Measurements from ENCODE around the gene SF3A1.

Gene SF3A1

DNA sequence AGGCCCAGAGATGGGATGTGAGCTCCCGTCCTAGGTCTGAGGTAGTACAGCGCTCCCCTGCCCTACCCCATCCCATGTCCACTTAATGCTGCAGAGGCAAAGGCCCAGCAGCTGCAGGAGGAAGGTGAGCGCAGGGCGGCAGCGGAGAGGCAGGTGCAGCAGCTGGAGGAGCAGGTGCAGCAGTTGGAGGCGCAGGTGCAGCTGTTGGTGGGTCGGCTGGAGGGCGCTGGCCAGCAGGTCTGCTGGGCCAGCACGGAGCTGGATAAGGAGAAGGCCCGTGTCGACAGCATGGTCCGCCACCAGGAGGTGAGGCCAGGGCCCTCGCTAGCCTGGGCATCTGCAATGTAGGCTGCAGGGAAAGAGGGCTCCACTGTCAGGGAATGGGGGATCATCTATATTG, 15.3 kb upstream of the SF3A1 start:
- FAIRE-seq (no peak), DNase-seq (ENCODE audit: insufficient read length, low spot score) (no peak)
- TF ChIP-seq, protein P1, sequence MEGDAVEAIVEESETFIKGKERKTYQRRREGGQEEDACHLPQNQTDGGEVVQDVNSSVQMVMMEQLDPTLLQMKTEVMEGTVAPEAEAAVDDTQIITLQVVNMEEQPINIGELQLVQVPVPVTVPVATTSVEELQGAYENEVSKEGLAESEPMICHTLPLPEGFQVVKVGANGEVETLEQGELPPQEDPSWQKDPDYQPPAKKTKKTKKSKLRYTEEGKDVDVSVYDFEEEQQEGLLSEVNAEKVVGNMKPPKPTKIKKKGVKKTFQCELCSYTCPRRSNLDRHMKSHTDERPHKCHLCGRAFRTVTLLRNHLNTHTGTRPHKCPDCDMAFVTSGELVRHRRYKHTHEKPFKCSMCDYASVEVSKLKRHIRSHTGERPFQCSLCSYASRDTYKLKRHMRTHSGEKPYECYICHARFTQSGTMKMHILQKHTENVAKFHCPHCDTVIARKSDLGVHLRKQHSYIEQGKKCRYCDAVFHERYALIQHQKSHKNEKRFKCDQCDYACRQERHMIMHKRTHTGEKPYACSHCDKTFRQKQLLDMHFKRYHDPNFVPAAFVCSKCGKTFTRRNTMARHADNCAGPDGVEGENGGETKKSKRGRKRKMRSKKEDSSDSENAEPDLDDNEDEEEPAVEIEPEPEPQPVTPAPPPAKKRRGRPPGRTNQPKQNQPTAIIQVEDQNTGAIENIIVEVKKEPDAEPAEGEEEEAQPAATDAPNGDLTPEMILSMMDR (IDR thresholded peaks at IDR 0.05; ENCODE audit: insufficient read depth, missing control alignments): no peak

DNA sequence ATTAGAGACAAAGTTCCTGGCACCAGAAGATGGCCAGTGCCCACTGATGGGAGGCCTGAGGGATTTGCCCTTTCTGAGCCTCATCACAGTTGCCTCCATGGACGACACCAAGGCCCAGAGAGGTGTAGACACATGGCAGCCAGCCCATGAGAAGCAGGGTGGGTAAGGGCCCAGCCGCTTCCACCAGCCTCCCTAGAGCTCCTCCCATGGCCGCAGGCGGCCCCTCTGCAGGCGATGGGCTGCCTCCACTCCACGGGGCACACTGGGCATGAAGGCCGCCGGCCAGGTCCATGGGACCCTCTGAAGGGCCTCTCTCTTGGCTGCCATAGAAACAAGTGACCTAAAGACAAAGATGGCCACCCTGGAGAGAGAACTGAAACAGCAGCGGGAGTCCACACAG, 14.6 kb upstream of the SF3A1 start:
- no peak for FAIRE-seq
- no peak for DNase-seq (ENCODE audit: insufficient read length, low spot score)
- TF ChIP-seq, protein P1 (IDR thresholded peaks at IDR 0.05; ENCODE audit: insufficient read depth, missing control alignments): no peak

DNA sequence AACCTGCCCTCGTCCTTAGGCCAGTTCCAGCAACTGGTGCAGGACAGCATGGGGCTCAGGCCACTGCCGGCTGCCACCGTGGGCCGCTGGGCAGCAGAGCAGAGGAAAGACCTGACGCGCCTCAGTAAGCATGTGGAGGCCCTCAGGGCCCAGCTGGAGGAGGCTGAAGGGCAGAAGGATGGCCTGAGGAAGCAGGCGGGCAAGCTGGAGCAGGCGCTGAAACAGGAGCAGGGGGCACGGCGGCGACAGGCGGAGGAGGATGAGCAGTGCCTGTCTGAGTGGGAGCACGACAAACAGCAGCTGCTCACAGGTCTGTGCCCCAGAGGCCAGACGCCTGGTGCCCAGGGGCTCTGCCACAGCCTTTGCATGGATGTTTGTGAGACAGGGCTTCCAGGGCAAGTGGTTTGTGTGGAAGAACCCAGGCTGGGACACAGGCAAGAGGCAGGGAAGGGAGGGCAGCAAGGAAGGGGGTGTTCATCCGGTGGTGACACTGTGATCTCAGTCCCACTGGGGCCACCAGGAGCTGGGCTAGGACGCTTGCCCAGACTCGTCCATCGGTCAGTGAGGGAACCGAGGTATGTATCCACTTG, 14.0 kb upstream of the SF3A1 start:
- FAIRE-seq (no peak), DNase-seq (ENCODE audit: insufficient read length, low spot score) (no peak)
- TF ChIP-seq, protein P1 (IDR thresholded peaks at IDR 0.05; ENCODE audit: insufficient read depth, missing control alignments): no peak

DNA sequence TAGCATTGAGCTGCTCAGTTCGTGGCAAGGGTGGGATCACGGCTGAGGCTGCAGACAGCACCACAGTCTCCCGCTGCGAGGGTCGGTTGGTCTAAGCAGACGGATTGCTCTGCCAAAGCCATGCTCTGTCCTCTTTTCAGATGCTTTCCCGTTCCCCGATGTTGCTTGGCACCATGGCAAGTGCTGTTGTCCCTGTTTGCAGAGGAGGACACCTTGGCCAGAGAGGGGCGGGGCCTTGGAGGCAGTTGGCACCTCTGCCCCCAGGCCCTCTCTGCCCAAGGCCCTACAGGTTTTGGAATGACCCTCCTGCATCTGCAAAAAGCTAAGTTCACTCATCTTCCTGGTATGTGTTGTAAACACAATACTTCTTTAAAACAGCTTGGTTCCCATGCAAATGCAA, 11.7 kb upstream of the SF3A1 start:
- TF ChIP-seq, protein P1 (IDR thresholded peaks at IDR 0.05; ENCODE audit: insufficient read depth, missing control alignments): no peak
- FAIRE-seq: no peak
- DNase-seq (ENCODE audit: insufficient read length, low spot score): no peak

DNA sequence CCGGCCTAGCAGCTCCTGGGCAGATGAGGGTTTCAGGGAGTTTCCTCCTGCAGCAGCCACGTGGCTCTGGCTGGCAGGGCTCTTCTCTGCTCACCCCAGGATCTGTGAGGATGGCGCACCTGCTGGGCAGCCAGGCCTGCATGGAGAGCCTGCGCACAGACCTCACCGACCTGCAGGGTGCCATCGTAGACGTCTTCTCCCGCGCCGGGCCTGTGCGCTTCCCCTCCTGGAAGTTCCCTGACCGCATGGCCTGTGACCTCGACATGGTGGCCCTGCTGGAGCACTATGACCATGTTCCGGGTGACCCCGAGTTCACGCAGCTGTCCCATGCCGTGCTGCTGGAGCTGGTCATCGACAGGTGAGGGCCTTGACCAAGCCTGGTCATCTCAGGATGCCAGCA, 9.2 kb upstream of the SF3A1 start:
- DNase-seq (ENCODE audit: insufficient read length, low spot score): no peak
- TF ChIP-seq, protein P1 (IDR thresholded peaks at IDR 0.05; ENCODE audit: insufficient read depth, missing control alignments): no peak
- FAIRE-seq: no peak

DNA sequence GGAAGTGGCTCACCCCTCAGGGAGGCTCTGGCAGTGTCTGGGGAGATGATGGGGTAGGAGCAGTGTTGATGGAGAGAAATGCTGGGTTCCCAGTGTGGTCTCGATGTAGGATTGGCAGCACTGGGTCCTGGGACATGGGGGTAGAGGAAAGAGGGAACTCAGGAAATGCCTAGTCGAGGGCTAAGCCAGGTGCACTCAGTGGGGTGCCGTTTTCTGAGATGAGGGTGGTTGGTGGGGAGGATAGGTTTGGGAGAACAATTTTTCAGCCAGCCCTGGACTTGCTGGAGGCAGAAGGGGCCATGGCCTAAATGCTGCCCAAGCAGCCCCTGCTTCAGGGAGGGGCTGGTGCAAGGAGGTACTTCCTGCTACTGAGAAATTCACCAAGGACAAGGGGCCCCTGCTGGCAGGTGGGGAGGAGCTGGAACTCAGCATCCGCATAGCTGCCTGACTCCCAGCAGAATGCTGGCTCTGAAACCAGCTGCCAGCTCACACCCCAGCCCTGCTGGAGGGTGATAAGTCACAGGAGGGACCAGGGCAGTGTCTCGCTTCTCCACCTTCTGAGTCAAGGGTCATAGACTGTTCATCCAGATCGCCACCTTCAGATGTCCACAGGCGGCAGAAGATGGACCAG, 6.1 kb upstream of the SF3A1 start:
- DNase-seq (ENCODE audit: insufficient read length, low spot score) (no peak), FAIRE-seq (no peak)
- TF ChIP-seq, protein P1 (IDR thresholded peaks at IDR 0.05; ENCODE audit: insufficient read depth, missing control alignments): no peak

DNA sequence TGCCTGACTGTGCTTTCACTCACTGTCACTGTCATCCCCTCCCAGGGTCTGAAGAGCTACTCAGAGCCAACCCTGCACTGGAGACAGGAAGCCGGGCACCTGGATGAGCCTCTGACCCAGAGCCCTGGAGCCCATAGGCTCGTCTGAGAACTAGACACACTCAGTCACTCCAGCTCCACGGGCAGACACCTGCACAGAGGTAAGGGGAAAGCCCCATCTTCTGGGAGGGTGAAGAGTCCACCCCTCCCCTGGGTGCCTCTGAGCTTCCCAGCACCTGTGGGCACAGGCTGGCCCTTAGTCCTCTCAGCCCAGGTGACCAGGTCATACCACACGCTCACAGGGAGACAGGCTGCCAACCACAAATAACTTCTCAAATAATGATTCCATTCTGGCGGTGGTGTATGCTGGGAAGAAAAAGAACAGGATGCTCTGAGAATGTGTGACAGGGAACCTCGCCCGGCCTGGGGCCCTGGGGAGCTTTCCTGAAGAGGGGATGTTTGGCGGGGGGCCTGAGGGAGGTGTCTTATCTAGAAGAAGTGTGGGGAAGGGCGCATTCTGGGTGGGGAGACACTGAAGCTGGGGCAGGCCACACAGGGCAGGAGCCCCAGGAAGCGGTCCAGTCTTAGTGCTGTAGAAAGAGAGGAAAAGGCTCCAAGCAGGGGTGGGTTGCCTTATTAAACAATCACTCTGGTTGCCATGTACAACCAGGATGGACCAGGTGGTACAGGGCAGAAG, 5.4 kb upstream of the SF3A1 start:
- TF ChIP-seq, protein P1 (IDR thresholded peaks at IDR 0.05; ENCODE audit: insufficient read depth, missing control alignments): no peak
- FAIRE-seq: no peak
- no peak for DNase-seq (ENCODE audit: insufficient read length, low spot score)
